Iris pigment epithelial cell (primary cell): ENCODE data around the gene ELAPOR1.
"Not testable (repeated sequence)": the region's sequence is repeated elsewhere in the genome, so short reads cannot be mapped to it uniquely, and the experiment has no call there.

Experiments used
- DNase-seq: peaks from one replicate; pipeline ENCODE4 v3.0.0-alpha.2; 2011; ENCODE audit warnings: low read depth

ELAPOR1 gene

DNA sequence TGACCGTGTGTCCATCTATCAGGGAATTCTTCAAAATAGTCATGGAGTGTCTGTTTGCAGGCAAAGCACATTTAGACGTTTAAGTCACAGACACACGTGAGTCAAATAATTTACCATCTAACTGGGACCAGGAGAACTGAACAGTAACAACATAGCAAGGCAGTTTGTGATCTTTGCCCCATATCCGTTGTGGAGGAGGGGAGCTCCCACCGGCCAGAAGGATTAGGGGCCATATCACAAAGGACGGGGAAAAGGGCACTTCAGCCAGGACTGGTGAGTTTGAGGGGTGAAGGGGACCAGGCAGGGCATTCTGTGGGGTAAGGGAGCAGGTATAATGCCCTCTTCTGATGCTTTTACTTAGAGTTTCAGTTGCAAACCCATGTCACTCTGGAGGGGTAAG, 22.9 kb downstream of the ELAPOR1 start:
- DNase-seq = no peak

DNA sequence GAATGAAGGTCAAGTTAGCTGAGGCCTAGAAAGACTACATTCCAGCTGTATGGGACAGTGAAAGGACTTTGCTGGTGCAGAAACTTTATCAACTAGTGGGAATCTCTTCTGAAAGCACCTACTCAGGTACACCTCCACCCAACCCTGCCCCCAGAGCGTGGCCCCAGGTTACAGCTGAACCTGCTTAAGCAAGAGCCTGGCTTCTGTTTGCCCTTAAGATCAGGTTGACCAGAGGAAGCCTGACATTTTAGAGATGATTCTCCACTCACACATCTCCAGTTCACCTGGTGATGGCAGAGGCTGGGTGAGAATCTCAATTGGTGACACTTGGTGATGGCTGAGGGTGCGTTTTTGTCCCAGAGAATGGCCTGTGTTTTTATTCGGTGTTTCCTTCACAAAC, 24.0 kb downstream of the ELAPOR1 start:
- no peak for DNase-seq

DNA sequence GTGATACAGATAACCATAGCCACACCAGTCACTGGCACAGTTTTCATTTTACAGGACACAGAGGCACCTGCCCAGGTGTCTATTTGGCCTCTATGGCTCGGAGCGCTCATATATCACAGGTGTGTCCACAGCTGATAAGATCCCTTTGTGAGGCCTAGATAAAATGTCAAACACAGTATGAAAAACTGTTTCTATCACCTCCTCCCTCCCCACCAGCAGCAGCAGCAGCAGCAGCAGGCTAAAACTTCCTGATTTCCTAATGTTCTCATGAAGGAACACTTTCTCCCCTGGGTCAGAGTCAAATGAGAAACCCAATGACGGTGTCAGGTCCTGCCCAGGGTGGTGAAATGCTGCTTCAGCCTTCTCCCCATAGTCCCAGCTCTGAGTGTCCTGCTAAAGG, 24.4 kb downstream of the ELAPOR1 start:
- no peak for DNase-seq

DNA sequence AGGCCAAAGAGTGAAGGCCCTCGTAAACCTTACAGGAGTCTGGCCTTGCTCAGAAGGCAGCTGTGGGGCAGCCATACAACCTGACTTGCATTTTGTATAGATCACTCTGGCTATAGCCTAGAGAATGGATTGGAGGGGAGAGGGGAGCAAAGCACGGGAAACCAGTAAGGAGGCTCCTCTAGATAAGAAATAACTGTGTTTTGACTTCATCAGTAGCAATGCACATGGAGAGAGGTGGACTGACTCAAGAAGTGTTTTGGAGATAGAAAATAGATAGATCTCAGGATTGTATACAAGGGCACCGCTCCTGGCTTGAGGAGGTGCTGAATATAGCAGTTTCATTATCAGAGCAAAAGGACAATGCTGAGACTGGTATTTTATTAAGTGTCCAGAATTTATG, 26.5 kb downstream of the ELAPOR1 start:
- no peak for DNase-seq

DNA sequence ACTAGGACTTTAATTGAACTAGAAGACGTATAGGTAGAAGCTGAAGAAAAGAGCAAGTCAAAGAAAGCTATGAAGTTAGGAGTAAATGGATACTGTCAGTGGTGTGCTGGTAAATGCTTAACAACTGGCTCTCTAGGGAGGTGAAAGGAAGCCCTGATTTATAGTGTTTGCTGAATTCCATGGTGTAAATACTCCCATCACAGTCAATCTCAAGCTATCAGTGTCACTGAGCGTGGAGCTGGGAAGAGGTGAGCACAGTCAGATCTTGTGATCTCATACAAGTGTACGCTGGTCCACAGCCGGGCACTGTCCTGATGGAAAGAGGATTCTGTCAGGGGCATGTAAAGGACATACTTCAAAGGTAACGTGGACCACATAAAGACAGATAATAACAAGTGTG, 28.3 kb downstream of the ELAPOR1 start:
- DNase-seq = no peak

DNA sequence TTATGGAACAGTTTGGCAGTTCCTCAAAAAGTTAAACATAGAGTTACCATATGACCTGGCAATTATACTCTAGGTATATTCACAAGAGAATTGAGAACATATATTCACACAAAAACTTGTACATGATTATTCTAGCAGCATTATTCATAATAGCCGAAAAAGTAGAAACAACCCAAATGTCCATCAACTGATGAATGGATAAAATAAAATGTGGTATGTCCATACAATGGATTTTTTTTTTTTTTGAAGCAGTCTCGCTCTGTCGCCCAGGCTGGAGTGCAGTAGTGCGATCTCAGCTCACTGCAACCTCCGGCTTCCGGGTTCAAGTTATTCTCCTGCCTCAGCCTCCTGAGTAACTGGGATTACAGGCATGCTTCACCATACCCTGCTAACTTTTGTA, 28.8 kb downstream of the ELAPOR1 start:
- not testable (repeated sequence) for DNase-seq

DNA sequence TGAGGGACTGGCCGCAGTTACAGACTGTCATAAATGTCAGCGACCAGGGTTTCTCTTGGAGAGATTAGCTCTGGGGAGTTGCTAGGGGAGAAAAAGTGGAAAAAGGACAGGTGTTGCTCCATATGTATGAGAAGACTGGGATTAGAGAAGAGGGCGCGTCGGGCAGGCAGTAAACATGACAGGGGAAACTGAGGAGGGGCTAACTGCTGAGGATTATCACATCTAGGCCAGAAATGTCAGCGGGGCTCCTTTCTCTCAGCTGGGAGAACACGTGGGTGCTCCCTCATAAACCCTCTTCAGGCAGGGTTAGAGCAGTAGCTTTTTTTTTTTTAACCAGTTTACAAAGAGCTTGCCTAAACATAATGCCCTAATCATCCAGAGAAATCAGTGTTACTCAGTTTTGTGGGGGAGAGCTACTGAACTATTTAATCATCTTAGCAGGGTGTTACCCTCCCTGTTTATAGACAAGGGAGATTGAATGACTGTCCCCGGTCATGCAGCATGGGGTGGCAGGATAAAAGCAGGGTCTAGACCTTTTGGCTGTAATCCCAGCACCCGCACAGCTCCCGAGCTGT, 35.2 kb downstream of the ELAPOR1 start:
- no peak for DNase-seq

DNA sequence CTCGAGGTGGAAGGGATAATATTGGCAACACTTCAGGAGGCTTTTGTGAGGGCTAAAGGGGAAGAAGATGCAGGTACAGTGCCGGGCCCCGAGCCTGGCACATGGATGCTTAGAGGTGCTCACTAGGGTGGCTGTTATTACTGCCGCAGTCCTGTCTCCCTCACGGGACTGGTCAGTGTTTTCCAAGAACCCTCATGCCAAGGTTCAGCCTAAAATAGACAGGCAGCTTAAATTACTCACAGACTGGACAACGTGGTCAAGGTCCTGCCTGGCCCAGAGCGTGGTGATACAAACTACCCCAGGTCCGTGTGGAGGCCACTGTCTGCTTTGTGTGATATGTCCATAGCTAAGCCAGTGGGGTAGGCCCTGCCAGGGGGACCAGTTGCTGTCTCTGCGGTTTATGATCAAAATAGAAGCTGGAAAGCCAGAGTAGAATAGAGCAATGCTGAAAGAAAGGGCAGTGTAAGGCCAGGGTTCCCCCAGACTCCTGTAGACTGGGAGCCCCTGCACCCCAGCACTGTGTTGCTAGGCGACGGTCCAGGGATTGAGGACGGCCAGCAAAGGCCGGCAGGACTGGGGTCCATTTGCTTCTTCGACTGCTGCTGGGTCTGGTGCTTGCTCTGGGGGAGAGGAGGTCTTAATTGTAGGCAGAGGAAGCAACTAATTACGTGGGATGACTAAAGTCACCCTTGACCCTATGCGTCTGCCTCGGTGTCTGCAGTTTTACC, 36.1 kb downstream of the ELAPOR1 start:
- no peak for DNase-seq

DNA sequence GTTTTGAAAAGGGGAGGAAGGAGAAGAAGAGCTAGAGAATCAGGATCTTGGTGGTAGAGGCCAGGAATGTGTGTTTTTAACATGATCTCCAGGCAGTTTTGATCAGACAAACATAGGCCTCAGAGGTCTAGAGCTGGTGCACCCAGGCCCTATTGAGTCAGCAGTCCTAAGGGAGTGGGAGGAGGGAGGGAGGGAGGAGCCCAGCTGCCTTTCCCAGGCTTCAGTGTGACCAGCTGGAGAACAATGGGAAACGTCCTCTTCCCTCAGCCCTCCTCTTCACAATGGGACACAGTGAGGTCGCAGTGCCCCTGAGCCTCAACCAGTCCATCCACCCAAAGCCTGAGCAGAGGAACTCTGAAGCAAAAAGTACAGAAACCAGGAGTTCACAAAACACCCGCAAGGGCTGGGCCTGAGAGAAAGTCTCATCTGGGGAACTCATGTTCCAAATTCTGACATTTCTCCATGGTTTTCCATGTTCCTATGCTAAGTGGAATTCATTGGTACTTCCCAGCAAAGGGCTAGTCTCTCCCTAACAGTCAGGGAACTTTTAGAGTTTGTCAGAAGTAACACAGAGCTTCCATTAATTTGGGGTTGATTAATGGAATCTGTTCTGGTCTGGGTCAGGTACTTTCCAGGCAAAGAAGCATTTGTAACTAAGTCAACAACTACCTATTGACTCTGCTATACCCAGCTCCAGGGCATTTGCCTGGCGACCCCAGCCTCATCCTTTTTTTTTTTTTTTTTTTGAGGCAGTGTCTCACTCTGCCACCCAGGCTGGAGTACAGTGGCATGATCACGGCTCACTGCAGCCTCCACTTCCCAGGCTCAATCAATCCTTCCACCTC, 37.5 kb downstream of the ELAPOR1 start:
- peak; percentile 46 for DNase-seq

DNA sequence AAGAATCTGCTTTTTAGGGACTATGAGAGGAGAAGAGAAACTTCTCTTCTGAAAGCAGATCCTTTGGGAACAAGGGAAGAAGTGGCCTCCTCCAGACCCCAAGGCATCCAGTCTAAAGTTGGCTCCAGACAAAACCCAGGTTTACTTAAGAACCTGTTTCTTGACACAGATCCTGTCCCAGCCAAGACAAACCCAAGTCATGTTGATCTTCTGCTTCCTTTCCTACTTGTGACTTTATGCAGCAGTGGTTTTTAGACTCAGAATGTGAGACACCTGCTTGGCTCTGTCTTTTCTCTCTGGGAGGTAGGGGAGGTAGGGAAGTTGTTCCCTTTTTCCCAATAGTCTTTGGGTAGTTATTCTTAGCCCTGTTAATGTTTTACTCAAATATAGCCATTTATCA, 38.3 kb downstream of the ELAPOR1 start:
- no peak for DNase-seq

DNA sequence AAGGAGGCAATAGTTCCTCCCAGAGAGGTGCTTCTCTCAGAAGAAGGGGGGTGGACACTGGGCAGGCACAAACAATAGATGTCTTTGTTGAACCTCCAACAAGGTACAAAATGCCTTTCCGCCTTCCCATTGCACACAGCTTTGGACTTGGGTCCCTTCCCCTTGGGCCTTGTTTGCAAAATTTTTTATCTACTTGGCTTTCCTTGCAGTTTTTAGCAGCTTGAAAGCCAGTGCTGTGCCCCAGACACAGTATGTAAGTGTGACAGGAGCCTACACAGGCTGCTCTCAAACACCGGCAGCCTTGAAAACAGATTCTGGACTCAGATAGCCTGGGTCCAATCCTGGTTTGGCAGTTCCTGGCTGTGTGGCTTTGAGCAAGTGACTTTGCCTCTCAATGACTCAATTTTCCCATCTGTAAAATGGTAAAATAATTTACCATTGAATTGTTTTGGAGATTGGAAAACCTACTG, 43.0 kb downstream of the ELAPOR1 start:
- DNase-seq = no peak

DNA sequence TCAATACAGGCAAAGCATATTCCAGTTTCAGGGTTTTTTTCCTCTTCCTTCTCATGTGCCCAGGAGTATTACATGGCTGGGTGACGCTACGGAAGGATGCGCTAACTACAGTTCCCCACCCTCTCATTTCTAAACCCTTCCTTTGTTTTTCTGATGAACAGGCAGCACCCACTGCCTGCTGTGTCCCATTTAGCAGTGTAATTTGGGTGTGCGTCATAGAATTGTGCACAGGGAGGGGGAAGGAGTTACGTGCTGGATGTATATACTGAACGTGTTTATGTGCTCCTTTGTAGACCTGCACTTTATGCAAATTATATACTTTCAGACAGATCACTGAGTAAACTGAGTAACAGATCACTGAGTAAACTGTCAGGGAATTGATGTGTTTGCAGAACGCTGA, 44.5 kb downstream of the ELAPOR1 start:
- DNase-seq = no peak

DNA sequence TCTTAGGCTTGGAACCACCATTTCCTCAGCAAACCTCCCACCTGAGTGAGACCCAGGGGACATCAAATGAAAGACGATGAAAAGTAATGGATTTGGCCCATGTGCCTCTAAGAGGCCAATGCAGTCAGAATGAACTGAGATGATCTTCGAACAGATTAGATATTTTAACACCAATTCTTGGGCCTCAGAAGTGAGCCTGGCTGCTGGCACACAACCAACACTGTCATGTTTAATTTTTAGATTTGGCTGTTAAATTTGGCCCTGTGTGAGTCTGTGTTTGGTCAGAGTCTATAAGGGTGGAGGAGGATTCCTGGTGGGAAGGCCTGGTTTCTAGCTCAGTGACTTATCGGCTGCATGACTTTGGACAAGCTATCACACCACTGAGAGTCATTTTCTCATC, 45.4 kb downstream of the ELAPOR1 start:
- DNase-seq = no peak

DNA sequence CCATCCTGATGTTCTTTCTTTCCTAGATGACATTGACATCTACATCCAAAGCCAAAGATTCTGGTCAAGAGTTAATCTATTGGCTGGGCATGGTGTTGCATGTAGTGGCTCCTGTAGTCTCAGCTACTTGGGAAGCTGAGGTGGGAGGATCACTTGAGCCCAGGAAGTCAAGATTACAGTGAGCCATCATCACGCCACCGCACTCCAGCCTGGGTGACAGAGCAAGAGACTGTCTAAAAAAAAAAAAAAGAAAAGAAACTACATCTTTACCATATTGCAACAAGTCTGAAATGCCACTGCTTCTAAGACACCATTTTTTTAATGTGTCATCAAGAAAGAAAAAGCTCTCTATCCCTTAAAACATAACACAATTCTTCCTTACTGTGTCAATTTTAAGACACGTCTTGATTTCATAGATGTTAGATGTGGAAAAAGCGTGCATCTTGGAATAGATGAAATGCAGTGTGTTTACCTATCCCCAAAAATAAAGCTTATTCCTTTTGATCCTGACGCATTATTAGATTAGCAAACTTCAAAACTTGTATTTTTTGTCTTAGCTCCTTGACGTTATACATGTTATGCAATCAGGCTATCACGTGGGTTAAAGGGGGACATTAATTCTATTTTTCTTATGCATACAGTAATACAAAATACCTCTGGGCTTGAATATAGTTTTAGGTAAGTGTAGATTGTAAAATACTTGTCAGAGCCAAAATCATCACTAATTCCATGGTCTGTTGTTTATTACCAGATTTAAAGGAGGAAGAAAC, 46.3 kb downstream of the ELAPOR1 start:
- DNase-seq = no peak

DNA sequence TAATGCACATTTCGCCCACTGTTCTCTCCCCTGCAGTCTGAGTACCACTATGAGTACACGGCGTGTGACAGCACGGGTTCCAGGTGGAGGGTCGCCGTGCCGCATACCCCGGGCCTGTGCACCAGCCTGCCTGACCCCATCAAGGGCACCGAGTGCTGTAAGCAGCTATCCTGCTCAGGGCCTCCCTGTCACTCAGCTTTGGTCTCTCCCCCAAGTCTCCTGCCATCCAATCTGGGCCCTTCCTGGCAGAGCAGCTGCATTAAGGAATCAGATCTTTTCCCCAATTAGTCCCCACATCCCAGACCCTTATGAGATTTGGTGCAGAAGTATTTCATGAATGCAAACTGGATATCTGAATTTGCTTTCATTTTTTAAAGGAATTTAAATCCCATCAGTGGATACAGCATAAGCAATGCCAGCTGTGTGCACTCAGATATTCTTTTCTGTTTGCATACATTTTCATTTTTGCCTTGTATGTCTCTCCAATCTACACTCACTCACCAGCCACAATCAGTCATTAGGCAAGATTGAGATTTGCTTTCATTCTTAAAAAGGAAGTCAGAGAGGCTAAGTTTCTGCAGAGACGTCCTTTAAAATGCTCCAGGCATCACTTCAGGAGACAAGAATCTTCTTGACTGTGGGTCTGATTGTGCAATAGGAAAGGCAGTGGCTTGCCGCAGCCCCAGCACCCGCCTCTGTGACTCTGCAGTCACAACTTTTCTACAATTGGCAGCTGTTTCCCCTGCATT, 48.1 kb downstream of the ELAPOR1 start:
- peak; percentile 89 for DNase-seq

DNA sequence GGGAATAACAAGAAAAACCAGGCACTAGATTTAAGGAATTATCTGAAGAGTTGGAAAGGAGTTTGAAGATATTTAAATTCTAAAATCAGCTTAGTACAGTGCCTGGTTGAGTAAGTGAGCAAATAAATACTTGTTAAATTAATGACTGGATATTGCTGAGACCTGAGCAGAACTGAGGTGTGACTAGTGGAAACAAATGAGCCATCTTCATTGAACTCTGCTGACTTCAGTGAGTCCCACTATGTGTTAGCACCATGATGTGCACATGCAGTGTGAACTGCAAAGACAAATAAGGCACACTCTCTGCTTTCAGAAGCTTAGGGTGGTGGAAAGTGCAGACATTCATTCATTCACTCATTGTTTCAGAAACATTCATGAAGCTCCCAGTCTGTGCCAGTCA, 48.7 kb downstream of the ELAPOR1 start:
- DNase-seq = no peak

DNA sequence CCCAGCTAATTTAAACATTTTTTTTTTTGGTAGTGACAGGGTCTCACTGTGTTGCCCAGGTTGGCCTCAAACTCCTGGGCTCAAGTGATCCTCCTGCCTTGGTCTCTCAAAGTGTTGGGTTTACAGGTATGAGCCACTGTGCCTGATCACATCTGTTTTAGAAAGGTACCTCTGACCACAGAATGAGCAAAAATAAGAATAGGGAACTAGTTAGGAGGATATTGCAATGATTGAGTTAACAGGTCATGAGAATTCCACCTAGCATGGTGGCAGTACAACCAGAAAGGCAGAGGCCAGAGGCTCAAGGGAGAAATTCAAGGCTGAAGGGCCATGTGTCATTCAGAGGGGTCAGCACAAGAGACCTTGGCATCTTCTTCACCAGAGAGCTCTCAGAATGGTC, 49.6 kb downstream of the ELAPOR1 start:
- no peak for DNase-seq
